ENCODE data around the gene CYB5R2. TPM values are rescaled to one million over a fixed set of nuclear protein-coding genes. Genes with fewer than 3 reads are reported as not detected.

CYB5R2 gene
- total RNA-seq, 2 experiments from 2014 or later, result not detected

DNA sequence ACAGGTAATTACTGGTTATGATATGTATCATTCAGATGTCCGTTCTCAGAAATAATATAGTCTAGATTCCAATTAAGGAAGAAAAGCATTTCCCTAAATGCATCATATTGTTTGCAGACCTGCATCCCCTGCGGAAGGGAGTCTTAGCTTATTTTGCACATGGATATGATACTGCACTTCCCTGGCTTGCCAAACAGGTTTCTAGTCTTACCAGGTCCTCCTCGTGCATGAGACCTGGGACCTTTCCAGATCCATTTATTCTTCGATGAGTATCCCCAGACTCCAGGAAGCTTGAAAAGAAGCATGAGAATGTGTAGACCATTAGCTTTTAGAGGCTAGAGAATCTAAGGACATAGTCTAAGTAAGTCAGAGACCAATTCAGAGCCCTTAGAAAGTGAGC is 30.6 kb downstream of the CYB5R2 start:
- Histone ChIP-seq H2AFZ (ENCODE audit: low read length) (no peak overlapping the region), H3K9me3 (ENCODE audit: low read length) (no peaks in the 10 kb centered on the region), H3K4me1 (ENCODE audit: insufficient read depth, low read length, poor library complexity, severe bottlenecking) (peaks cover 18% of the 10 kb centered on the region), H3K27ac (ENCODE audit: low read depth, low read length, poor library complexity, severe bottlenecking) (no peak overlapping the region), H4K20me1 (ENCODE audit: insufficient read depth, low read length) (no peaks in the 10 kb centered on the region), H3K4me2 (ENCODE audit: low read length) (no peak overlapping the region), H3K79me2 (ENCODE audit: insufficient read depth, low read depth, low read length) (no peaks in the 10 kb centered on the region), H3K9me2 (ENCODE audit: insufficient read depth, low read length) (no peaks in the 10 kb centered on the region), H3K36me3 (ENCODE audit: insufficient read depth, low read length) (peaks cover 96% of the 10 kb centered on the region), H3K4me3 (ENCODE audit: low read depth, low read length, poor library complexity, severe bottlenecking) (no peak overlapping the region)
- CTCF ChIA-PET (ENCODE audit: unreplicated experiment), result interaction anchor here (1.0 kb wide), 1 partner anchor 23 kb away, joined by 3 read pairs; no protein-coding TSS in a partner anchor
- no peak for DNase-seq (ENCODE audit: low spot score)
- TF ChIP-seq CTCF (conservative IDR thresholded peaks at IDR 0.05; ENCODE audit: low read length), result no peak
- TF ChIP-seq EZH2phosphoT487 (IDR thresholded peaks at IDR 0.05; ENCODE audit: borderline replicate concordance, low read depth, low read length), result no peak
- POLR2A ChIA-PET, result no interaction called here
- no TSS peak for BruUV-seq (replicated peaks)
- intact Hi-C loops (cut with micrococcal nuclease; ENCODE audit: unreplicated experiment), result no loop called here

DNA sequence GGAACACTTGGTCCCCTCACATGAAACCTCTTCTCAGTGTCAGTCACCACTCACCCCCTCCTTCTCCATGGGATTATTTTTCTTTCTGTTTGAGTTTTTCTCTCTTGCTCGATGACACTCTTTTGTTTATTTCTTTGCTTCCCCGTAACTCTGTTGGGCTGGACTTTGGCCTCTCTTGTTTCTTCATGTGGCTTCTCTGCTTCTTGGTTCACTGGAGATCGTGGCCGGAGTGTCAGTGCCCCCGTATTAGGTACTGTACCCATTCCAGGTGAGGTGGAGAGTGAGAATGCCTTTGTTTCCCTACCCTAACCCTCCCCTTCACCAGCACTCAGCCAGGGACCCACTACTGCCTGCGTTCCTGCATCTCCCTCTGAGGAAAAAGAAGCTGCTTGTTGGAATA is 32.5 kb downstream of the CYB5R2 start:
- no TSS peak for BruUV-seq (replicated peaks)
- CTCF ChIA-PET (ENCODE audit: unreplicated experiment), result no interaction called here
- intact Hi-C loops (cut with micrococcal nuclease; ENCODE audit: unreplicated experiment), result no loop called here

DNA sequence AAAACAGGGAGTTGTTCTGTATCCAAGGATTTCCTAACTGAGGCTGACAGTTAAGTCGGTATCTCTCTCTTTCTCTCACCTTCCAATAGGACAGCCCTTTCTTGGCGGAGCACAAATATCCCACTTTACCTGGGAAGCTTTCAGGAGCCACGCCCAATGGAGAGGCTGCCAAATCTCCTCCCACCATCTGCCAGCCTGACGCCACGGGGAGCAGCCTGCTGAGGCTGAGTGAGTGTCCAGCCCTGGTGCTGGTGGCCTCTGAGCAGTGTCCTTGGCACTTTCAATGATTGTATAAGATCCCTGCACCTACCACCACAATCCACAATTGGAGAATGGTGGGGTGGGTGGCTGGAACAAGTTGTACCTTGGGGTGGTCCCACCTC is 33.7 kb downstream of the CYB5R2 start:
- no peak overlapping the region for H3K4me2 ChIP-seq (ENCODE audit: low read length)

More for the DNA sequence above, 32.5 kb downstream of the CYB5R2 start:
- POLR2A ChIA-PET, result interaction anchor here (1.0 kb wide), 1 partner anchor 60 kb away, joined by 3 read pairs; no protein-coding TSS in a partner anchor
- Histone ChIP-seq H3K4me3 (ENCODE audit: low read depth, low read length, poor library complexity, severe bottlenecking) (no peak overlapping the region), H3K36me3 (ENCODE audit: insufficient read depth, low read length) (peaks cover 96% of the 10 kb centered on the region), H4K20me1 (ENCODE audit: insufficient read depth, low read length) (no peaks in the 10 kb centered on the region), H3K9me2 (ENCODE audit: insufficient read depth, low read length) (no peaks in the 10 kb centered on the region), H3K9me3 (ENCODE audit: low read length) (no peaks in the 10 kb centered on the region), H2AFZ (ENCODE audit: low read length) (no peak overlapping the region), H3K4me2 (ENCODE audit: low read length) (no peak overlapping the region), H3K79me2 (ENCODE audit: insufficient read depth, low read depth, low read length) (no peaks in the 10 kb centered on the region), H3K4me1 (ENCODE audit: insufficient read depth, low read length, poor library complexity, severe bottlenecking) (peaks cover 23% of the 10 kb centered on the region), H3K27ac (ENCODE audit: low read depth, low read length, poor library complexity, severe bottlenecking) (no peak overlapping the region)
- no peak for TF ChIP-seq EZH2phosphoT487 (IDR thresholded peaks at IDR 0.05; ENCODE audit: borderline replicate concordance, low read depth, low read length)
- DNase-seq (ENCODE audit: low spot score), result no peak

More for the DNA sequence above, 33.7 kb downstream of the CYB5R2 start:
- peaks cover 23% of the 10 kb centered on the region for H3K4me1 ChIP-seq (ENCODE audit: insufficient read depth, low read length, poor library complexity, severe bottlenecking)
- no peaks in the 10 kb centered on the region for H3K9me3 ChIP-seq (ENCODE audit: low read length)
- peaks cover 99% of the 10 kb centered on the region for H3K36me3 ChIP-seq (ENCODE audit: insufficient read depth, low read length)
- TF ChIP-seq EZH2phosphoT487 (IDR thresholded peaks at IDR 0.05; ENCODE audit: borderline replicate concordance, low read depth, low read length) (no peak), CTCF (conservative IDR thresholded peaks at IDR 0.05; ENCODE audit: low read length) (no peak)
- CTCF ChIA-PET (ENCODE audit: unreplicated experiment), result interaction anchor here (0.6 kb wide), 1 partner anchor 127 kb away, joined by 3 read pairs; no protein-coding TSS in a partner anchor
- H3K9me2 ChIP-seq (ENCODE audit: insufficient read depth, low read length), result no peaks in the 10 kb centered on the region
- H3K4me3 ChIP-seq (ENCODE audit: low read depth, low read length, poor library complexity, severe bottlenecking), result no peak overlapping the region
- H4K20me1 ChIP-seq (ENCODE audit: insufficient read depth, low read length), result no peaks in the 10 kb centered on the region
- H3K79me2 ChIP-seq (ENCODE audit: insufficient read depth, low read depth, low read length), result no peaks in the 10 kb centered on the region
- intact Hi-C loops (cut with micrococcal nuclease; ENCODE audit: unreplicated experiment), result no loop called here
- no TSS peak for BruUV-seq (replicated peaks)
- POLR2A ChIA-PET, result interaction anchor here (1.2 kb wide), 2 partner anchors 9 to 130 kb away, joined by 3 read pairs; no protein-coding TSS in a partner anchor
- DNase-seq (ENCODE audit: low spot score), result no peak
- H3K27ac ChIP-seq (ENCODE audit: low read depth, low read length, poor library complexity, severe bottlenecking), result peak overlapping the region; percentile 33
- H2AFZ ChIP-seq (ENCODE audit: low read length), result no peak overlapping the region

All from OCI-LY7 (cell line).